Measurements from ENCODE around the gene P2RY2.
A peak's percentile ranks its signal among the peaks of the same experiment; 100 is the strongest.
"Not testable (repeated sequence)": the region's sequence is repeated elsewhere in the genome, so short reads cannot be mapped to it uniquely, and the experiment has no call there.

P2RY2 gene

GRCh38 chr11:73270016-73270854, 52.2 kb downstream of the P2RY2 start:
- DNase-seq: no peak

GRCh38 chr11:73270855-73271477, 52.9 kb downstream of the P2RY2 start:
- DNase-seq: no peak

- not testable (repeated sequence) for DNase-seq
These were observed 53.4 kb downstream of the P2RY2 start for GRCh38 chr11:73271478-73271865.

- peak; percentile 6 for DNase-seq
These were observed 54.0 kb downstream of the P2RY2 start, which contains the start of gene P2RY6 for GRCh38 chr11:73271936-73272679. TSS of gene P2RY6 (plus strand) at chr11:73272338. CDS start at chr11:73296519, 24,181 bp downstream.

GRCh38 chr11:73272680-73273038, 54.6 kb downstream of the P2RY2 start:
- no peak for DNase-seq

- DNase-seq: no peak
These were observed 55.3 kb downstream of the P2RY2 start for GRCh38 chr11:73273222-73273895.

GRCh38 chr11:73274191-73274590, 56.1 kb downstream of the P2RY2 start:
- not testable (repeated sequence) for DNase-seq

GRCh38 chr11:73274722-73275380, 56.8 kb downstream of the P2RY2 start:
- DNase-seq: no peak

- no peak for DNase-seq
These were observed 57.3 kb downstream of the P2RY2 start for GRCh38 chr11:73275381-73275750.

GRCh38 chr11:73277467-73277866, 59.4 kb downstream of the P2RY2 start:
- no peak for DNase-seq

- DNase-seq: no peak
These were observed 62.5 kb downstream of the P2RY2 start for GRCh38 chr11:73280626-73281025.

- DNase-seq: no peak
These were observed 63.2 kb downstream of the P2RY2 start for GRCh38 chr11:73281201-73281741.

GRCh38 chr11:73281796-73282660, 63.9 kb downstream of the P2RY2 start:
- no peak for DNase-seq

GRCh38 chr11:73283276-73284000, 65.4 kb downstream of the P2RY2 start:
- DNase-seq: no peak

GRCh38 chr11:73284106-73284505, 66.0 kb downstream of the P2RY2 start:
- DNase-seq: no peak

GRCh38 chr11:73285721-73286120, 67.6 kb downstream of the P2RY2 start:
- no peak for DNase-seq

Measured in NCI-H526 treated with DMSO at 0.1 percent for 48 hours (cell line).